Measurements from ENCODE around the gene GALNTL6. TPM values are rescaled to one million over a fixed set of nuclear protein-coding genes. Genes with fewer than 3 reads are reported as not detected.
"Not testable (repeated sequence)": the region's sequence is repeated elsewhere in the genome, so short reads cannot be mapped to it uniquely, and the experiment has no call there.

The GALNTL6 gene
- total RNA-seq, 1 donor from 2014 or later, result 0.61 TPM

- Mint-ChIP-seq H3K27ac (ENCODE audit: unreplicated experiment) (no peak overlapping the region), H3K4me3 (ENCODE audit: unreplicated experiment) (no peak overlapping the region)
Observed at GRCh38 chr4:172975651-172976229, 1162.5 kb downstream of the GALNTL6 start.

GRCh38 chr4:172977491-172978041, 1164.4 kb downstream of the GALNTL6 start:
- H3K9me3 ChIP-seq (ENCODE audit: insufficient read depth, low read depth, low read length); H3K4me1 ChIP-seq (ENCODE audit: insufficient read depth, low read length); H3K36me3 ChIP-seq (ENCODE audit: insufficient read depth, low read length); H3K4me3 Mint-ChIP-seq (ENCODE audit: unreplicated experiment); H3K4me2 ChIP-seq (ENCODE audit: low read length); H3K27ac Mint-ChIP-seq (ENCODE audit: unreplicated experiment); H2AFZ ChIP-seq (ENCODE audit: low read depth, low read length); FAIRE-seq; H3K36me3 Mint-ChIP-seq (ENCODE audit: low read depth, unreplicated experiment); H3K27me3 ChIP-seq (ENCODE audit: insufficient read depth, low read length); H3K79me2 ChIP-seq (ENCODE audit: insufficient read depth, low read length); H3K27me3 Mint-ChIP-seq (ENCODE audit: low read depth, unreplicated experiment); H3K4me1 Mint-ChIP-seq (ENCODE audit: low read depth, unreplicated experiment); H3K9me3 Mint-ChIP-seq (ENCODE audit: unreplicated experiment); DNase-seq (ENCODE audit: low read depth); H4K20me1 ChIP-seq (ENCODE audit: insufficient read depth, low read length); H3K9ac ChIP-seq (ENCODE audit: low read length); H3K4me3 ChIP-seq (ENCODE audit: insufficient read depth, low read depth, low read length); H3K27ac ChIP-seq (ENCODE audit: low read depth, low read length): not testable (repeated sequence)

More at GRCh38 chr4:172975651-172976229, 1162.5 kb downstream of the GALNTL6 start:
- no peaks in the 10 kb centered on the region for H3K9me3 Mint-ChIP-seq (ENCODE audit: unreplicated experiment)
- Histone ChIP-seq H3K9me3 (ENCODE audit: insufficient read depth, low read depth, low read length) (no peaks in the 10 kb centered on the region), H3K4me1 (ENCODE audit: insufficient read depth, low read length) (no peaks in the 10 kb centered on the region), H3K4me2 (ENCODE audit: low read length) (no peak overlapping the region), H3K27ac (ENCODE audit: low read depth, low read length) (no peak overlapping the region), H3K36me3 (ENCODE audit: insufficient read depth, low read length) (no peaks in the 10 kb centered on the region), H2AFZ (ENCODE audit: low read depth, low read length) (no peak overlapping the region), H3K79me2 (ENCODE audit: insufficient read depth, low read length) (no peaks in the 10 kb centered on the region), H3K4me3 (ENCODE audit: insufficient read depth, low read depth, low read length) (no peak overlapping the region), H4K20me1 (ENCODE audit: insufficient read depth, low read length) (no peaks in the 10 kb centered on the region), H3K27me3 (ENCODE audit: insufficient read depth, low read length) (no peaks in the 10 kb centered on the region), H3K9ac (ENCODE audit: low read length) (no peak overlapping the region)
- no peak for DNase-seq (ENCODE audit: low read depth)
- TF ChIP-seq EZH2 (IDR thresholded peaks at IDR 0.05; ENCODE audit: insufficient read depth, low read length) (no peak), CTCF (IDR thresholded peaks at IDR 0.05; ENCODE audit: insufficient read depth, low read depth, low read length) (no peak)
- FAIRE-seq, result no peak
- peaks cover 2% of the 10 kb centered on the region for H3K4me1 Mint-ChIP-seq (ENCODE audit: low read depth, unreplicated experiment)
- no peaks in the 10 kb centered on the region for H3K27me3 Mint-ChIP-seq (ENCODE audit: low read depth, unreplicated experiment)
- H3K36me3 Mint-ChIP-seq (ENCODE audit: low read depth, unreplicated experiment), result no peaks in the 10 kb centered on the region

- H3K4me3 Mint-ChIP-seq (ENCODE audit: unreplicated experiment), result no peak overlapping the region
- TF ChIP-seq CTCF (IDR thresholded peaks at IDR 0.05; ENCODE audit: insufficient read depth, low read depth, low read length), result no peak
- TF ChIP-seq EZH2 (IDR thresholded peaks at IDR 0.05; ENCODE audit: insufficient read depth, low read length), result no peak
- H3K36me3 ChIP-seq (ENCODE audit: insufficient read depth, low read length), result no peaks in the 10 kb centered on the region
- peaks cover 4% of the 10 kb centered on the region for H3K9me3 Mint-ChIP-seq (ENCODE audit: unreplicated experiment)
- no peak overlapping the region for H3K27ac Mint-ChIP-seq (ENCODE audit: unreplicated experiment)
- no peaks in the 10 kb centered on the region for H3K27me3 ChIP-seq (ENCODE audit: insufficient read depth, low read length)
- no peaks in the 10 kb centered on the region for H3K79me2 ChIP-seq (ENCODE audit: insufficient read depth, low read length)
- H2AFZ ChIP-seq (ENCODE audit: low read depth, low read length), result no peak overlapping the region
- peaks cover 9% of the 10 kb centered on the region for H3K4me1 ChIP-seq (ENCODE audit: insufficient read depth, low read length)
- H3K9me3 ChIP-seq (ENCODE audit: insufficient read depth, low read depth, low read length), result peaks cover 3% of the 10 kb centered on the region
- FAIRE-seq, result no peak
- no peak overlapping the region for H3K27ac ChIP-seq (ENCODE audit: low read depth, low read length)
- no peak overlapping the region for H3K4me2 ChIP-seq (ENCODE audit: low read length)
- no peaks in the 10 kb centered on the region for H4K20me1 ChIP-seq (ENCODE audit: insufficient read depth, low read length)
- no peaks in the 10 kb centered on the region for H3K36me3 Mint-ChIP-seq (ENCODE audit: low read depth, unreplicated experiment)
- H3K4me1 Mint-ChIP-seq (ENCODE audit: low read depth, unreplicated experiment), result peaks cover 11% of the 10 kb centered on the region
- no peak overlapping the region for H3K9ac ChIP-seq (ENCODE audit: low read length)
- no peak overlapping the region for H3K4me3 ChIP-seq (ENCODE audit: insufficient read depth, low read depth, low read length)
- H3K27me3 Mint-ChIP-seq (ENCODE audit: low read depth, unreplicated experiment), result no peaks in the 10 kb centered on the region
- no peak for DNase-seq (ENCODE audit: low read depth)
Observed at GRCh38 chr4:172978848-172979247, 1165.6 kb downstream of the GALNTL6 start.
